Measurements from ENCODE around the gene MAP1LC3B2.

MAP1LC3B2 gene

DNA sequence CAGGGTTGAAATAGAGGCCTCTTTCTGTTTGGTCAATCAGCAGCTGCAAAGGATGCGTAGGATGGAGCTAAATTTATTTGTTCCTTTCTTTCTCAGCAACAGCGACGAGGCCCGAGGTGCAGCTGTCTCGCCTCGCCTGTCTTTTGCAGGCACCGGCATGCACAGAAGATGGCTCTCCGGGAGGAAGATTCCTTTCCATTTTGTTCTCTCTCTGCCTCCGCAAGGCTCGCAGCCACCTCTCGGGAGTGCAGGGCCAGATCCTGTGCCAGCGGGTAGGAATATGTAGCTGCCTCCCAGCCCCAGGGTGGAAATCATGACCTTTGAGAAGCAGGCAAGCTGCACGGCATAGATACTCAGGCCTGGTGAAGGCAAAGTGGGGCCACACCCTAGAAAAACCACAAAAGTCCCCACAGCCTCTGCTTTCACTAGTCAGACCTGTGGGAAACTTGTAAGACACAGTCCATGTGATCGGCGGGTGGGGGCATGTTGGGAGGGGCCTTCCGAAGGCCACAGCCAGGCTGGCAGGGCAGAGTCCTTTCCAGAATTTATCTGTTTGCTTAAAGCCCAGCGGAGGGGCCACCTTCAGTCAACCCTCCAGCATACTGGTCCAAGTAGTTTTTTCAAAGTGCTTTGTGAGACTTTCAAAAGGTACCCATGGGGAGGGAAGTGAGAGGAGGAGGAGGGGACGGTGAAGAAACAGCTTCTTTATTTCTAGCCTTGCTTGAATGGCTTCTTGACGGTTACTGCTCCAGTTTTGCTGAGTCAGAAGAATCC, at the start of gene MAP1LC3B2:
Gene MAP1LC3B2 (plus strand): TSS at position 220 of the 774 bp plus-strand sequence. CDS start 16,562 bp downstream, outside the sequence.
- DNase-seq (ENCODE audit: low read depth): peak; percentile 67

DNA sequence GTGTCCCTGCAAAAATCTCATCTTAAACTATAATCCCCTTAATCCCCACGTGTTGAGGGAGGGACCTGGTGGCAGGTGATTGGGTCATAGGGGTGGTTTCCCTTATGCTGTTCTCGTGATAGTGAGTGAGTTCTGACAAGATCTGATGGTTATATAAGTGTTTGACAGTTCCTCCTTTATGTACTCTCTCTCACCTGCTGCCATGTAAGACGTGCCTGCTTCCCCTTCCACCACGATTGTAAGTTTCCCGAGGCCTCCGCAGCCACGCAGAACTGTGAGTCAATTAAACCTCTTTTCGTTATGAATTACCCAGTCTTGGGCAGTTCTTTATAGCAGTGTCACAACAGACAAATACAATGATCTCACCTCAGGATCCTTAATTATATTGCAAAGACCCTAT, 45.2 kb upstream of the MAP1LC3B2 start:
- no peak for DNase-seq (ENCODE audit: low read depth)

DNA sequence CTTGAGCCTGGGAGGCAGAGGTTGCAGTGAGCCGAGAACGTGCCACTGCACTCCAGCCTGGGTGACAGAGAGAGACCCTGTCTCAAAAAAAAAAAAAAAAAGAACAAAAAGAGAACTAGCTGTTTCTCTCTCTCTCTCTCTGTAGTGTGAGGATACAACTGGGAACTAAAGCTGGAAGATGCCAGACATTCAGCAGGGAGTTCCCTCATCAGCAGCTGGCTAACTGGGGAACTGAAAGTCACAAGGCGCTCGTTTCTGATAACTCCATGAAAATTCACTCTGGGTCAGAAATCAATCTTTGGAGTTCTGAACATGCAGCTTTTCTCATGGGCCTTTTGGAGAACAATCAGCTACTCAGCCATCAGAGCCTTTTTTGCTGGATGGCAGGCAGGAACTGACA, 43.5 kb upstream of the MAP1LC3B2 start:
- no peak for DNase-seq (ENCODE audit: low read depth)

DNA sequence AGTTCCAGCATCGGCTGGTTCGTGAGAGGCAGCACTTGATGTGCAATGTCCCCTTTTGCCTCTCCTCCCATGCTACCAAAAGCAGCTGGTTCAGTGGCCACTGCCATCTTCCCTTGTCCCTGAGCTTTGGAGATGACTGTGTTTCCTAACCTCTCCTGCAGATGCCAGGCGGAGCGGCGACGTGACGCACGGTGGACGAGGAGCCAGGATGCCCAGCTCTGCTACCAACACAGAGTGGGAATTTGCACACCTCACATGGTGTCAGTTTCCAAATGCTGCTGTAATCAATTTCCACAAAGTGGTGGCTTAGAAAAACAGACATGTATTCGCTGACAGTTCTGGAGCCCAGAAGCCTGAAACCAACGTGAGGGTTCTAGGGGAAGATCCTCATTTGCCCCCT, 42.5 kb upstream of the MAP1LC3B2 start:
- DNase-seq (ENCODE audit: low read depth): no peak

DNA sequence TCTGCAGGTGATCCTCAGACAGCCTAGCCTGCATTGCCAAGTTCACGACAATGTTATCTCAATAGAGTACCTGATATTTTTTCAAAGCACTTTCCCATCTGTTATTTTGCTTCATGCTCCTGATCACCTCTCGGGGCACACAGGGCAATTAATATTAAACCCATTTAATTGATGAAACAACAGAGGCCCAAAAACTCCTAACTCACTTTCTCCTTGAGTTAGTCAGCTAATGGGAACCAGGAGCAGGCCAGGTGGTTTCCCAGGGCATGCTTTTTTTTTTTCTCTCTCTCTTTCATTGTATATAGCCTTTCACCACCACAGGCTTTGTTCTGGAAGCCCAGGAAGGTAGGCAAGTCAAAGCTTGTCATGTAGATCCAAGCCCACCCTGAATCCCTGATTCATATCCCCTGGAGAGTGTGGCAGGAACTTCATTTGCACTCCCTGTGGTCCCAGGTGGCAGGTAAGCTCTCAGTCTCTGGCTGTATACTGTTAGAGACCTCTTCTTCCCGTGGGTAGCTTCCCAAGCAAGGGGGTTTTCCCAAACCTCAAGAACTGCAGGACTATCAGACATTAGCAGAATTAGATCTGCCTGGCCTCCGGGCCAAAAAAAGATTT, 41.6 kb upstream of the MAP1LC3B2 start:
- no peak for DNase-seq (ENCODE audit: low read depth)

DNA sequence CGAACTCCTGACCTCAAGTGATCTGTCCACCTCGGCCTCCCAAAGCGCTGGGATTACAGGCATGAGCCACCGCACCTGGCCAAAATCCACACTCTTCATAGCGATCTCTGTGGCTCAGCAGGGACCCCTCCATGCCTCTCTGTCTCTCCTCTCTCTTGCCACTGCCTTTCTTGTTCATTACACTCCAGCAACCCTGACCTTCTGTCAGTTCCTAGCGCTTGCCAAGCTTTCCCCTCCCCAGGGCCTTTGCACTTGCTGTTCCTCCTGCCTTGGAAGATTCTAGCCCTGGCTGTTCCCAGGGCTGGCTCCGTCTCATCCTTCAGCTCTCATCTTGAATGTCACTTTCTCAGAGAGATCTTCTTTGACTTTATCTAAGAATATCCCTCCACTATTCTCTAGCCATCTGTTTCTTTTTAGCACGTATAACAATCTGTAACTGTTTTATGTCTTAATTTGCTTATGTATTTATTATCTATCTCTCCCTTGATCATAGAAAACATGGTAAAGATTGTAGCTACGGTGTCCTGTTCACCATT, 38.9 kb upstream of the MAP1LC3B2 start:
- DNase-seq (ENCODE audit: low read depth): no peak

DNA sequence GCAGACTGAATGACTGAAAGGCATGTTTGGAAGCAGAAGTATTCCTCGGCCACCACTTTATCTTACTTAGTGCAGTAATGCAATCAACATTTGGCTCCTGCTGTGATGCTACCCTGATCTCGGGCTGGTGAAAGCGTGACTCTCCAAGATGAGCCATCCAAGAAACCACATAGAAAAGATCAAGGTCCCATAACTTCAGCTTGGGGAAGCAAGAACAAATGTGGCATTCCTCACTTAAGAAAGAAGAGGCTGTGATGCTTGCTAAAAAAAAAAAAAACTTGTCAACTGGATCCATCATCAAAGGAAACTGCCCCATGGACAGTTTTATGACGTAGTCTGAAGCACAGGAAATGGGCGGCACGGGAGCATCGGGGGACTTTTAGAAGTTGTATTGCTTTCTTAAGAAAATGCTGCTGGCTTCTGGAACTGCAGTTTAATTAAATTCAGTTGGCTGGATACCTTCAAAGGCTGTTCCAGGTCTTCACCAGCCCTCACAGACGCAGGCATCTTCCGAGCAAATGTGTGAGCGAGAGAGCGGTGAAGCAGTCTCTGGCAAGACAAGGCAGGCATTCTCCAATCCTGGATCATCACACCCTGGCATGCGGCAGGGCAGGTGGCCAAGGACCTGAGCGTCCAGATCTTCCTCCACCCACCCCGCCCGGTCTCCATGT, 38.2 kb upstream of the MAP1LC3B2 start:
- peak; percentile 74 for DNase-seq (ENCODE audit: low read depth)

DNA sequence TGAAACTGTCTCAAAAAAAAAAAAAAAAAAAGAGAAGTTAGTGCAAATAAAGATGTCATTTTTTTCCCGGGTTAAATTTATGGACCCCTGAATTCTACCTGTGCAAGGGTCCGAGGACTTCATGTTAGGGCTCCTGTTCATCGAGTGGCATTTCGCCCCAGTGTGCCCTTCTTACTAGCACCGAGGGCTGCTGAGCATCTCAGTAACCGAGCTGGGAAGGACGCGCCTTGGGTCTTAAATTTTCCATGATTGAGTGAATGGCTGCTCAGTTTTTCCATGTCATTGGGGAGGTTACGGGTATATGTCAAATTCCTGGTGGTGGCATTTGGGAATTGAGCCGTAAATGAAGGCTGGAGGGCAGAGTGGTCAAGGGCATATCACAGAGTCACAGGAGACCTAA, 34.9 kb upstream of the MAP1LC3B2 start:
- DNase-seq (ENCODE audit: low read depth): no peak

DNA sequence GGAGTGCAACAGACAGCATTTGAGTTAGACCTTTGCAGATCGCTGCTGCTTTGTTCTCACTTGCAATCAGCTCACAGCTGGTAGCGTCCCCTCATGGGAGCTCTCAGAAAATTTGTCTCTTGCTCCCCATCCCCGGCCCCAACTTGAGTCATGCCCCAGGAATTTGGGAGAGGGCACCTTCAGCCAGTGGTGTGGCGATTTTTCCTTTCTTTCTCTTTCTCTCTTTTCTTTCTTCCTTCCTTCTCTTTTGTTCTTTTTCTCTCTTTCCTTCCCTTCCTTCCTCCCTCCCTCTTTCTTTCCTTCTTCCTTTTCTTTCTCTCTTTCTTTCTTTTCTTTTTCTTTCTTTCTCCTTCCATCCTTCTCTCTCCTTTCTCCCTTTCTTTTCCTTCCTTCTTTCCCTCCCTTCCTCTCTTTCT, 34.2 kb upstream of the MAP1LC3B2 start:
- no peak for DNase-seq (ENCODE audit: low read depth)

DNA sequence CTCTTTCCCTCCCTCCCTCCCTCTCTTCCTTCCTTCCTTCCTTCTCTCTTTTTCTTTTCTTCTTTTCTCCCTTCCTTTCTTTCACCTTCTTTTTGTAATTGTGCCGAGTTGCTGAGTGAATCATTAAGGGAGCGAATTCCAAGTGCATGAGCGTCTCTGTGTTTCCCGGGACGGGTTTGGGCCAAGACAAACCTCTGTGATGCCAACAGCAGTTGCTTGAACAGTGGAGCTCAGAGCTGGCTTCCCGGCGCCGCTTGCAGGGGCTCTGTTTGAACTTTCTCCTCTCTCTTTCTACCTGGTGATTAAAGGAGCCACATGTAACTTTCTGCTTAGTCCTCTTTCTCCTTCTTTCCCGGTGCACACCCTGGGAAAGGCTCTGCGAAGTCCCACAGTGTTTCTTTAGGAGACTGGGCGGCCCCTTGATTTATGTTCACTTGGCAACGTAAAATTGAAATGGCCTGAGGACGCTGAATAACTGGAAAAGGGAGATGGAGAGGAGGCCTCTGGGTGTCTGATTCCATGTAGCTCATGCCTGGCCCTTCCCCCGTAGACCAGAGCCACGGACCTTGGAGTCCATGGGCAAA, 33.7 kb upstream of the MAP1LC3B2 start:
- DNase-seq (ENCODE audit: low read depth): peak; percentile 90

DNA sequence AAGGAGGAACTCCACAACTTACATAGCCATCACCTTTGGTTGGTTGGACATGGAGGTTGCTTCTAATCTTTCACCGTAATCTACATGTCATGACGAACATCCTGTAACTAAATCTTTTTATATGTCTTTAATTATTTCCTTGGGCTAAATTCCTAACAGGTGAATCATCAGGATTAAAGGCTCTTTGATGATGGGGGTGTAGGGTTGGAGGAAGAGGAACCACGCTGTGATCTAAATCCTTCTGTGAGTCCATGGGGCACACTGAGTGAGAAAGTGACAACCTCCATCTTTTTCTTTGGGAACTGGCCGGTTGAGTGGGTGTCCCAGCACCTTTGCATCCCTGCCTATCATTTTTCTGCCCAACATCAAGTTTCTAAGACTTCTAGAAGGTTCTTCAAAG, 31.1 kb upstream of the MAP1LC3B2 start:
- no peak for DNase-seq (ENCODE audit: low read depth)

DNA sequence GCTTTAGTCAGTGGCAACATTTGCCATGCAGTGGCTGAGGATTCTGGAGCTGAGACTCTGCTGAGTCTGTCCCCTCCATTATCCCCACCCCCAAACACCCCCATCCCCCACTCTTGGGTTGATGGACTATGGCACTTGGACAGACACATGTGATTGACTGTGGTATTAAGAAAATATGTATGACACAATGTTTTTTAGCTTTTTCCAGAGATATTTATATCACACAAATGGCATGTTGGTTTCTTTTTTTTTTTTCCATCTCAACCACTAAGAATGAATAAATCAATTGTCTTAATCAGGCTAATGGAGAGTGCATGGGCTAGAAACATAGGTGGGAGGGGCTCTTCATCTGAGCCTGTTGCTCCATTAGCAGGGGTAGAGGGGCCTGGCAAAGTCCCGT, 30.7 kb upstream of the MAP1LC3B2 start:
- DNase-seq (ENCODE audit: low read depth): no peak

DNA sequence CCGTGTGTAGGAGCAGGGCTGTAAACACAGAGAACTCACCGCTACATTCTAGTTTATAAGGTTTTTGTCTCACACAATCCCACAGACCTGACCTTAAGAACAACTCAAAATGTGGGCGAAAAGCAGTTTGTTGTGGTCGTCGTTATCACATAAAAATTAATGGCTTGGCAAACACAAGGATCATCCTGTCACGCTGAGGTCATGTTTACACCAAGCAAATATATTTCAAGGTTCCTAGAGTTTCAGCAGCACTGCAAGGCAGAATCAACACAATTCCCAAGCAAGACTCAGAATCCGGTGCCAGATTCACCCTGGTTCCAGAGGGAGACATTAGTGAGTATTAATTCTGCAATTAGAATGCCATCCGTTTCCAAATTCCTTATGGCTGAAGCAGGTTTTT, 30.1 kb upstream of the MAP1LC3B2 start:
- DNase-seq (ENCODE audit: low read depth): peak; percentile 62

DNA sequence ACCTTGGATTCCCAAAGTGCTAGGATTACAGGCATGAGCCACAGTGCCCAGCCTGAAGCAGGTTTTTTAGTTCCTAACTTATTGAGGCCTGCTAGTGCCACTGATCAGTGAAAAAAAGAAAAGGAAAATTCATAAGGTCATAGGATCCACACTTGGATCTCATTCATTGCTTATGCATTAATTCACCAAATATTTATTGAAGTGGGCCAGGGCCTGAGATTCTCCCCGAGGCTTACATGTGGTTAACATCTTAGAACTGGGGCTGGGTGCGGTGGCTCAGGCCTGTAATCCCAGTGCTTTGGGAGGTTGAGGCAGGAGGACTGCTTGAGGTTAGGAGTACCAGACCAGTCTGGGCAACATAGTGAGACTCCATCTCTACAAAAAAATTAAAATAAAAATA, 29.5 kb upstream of the MAP1LC3B2 start:
- no peak for DNase-seq (ENCODE audit: low read depth)

DNA sequence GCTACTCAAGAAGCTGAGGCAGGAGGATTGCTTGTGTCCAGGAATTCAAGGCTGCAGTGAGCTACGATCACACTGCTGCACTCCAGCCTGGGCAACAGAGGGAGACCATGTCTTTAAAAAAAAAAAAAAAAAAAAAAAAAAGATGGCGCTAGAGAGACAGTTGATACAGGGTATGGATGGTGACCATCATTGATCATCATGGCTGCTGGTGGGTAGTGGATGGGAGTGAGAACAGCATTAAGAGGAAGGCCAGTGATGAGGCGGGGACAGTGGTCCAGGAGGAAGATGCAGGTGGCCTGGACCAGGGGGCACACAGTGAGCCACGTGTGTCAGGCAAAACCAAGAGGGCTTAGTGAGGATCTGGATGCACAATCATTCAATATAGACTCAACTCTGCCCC, 26.8 kb upstream of the MAP1LC3B2 start:
- no peak for DNase-seq (ENCODE audit: low read depth)

DNA sequence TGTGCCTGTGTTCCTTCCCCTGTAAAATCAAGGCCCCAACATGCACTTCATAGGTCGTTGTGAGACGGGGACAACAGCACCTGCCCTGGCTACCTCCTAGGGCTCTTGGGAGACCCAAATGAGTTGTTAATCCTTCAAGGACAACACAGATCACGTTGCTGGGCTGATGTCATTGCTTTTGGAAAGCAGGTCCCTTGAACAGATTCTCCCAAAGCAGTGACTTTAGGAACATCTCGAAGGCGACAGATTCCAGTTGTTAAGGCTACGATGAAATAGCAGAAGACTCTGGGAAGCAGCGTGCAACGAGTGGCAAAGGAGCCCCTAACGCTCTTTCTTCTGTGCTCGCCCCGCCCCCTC, 26.2 kb upstream of the MAP1LC3B2 start:
- DNase-seq (ENCODE audit: low read depth): no peak

DNA sequence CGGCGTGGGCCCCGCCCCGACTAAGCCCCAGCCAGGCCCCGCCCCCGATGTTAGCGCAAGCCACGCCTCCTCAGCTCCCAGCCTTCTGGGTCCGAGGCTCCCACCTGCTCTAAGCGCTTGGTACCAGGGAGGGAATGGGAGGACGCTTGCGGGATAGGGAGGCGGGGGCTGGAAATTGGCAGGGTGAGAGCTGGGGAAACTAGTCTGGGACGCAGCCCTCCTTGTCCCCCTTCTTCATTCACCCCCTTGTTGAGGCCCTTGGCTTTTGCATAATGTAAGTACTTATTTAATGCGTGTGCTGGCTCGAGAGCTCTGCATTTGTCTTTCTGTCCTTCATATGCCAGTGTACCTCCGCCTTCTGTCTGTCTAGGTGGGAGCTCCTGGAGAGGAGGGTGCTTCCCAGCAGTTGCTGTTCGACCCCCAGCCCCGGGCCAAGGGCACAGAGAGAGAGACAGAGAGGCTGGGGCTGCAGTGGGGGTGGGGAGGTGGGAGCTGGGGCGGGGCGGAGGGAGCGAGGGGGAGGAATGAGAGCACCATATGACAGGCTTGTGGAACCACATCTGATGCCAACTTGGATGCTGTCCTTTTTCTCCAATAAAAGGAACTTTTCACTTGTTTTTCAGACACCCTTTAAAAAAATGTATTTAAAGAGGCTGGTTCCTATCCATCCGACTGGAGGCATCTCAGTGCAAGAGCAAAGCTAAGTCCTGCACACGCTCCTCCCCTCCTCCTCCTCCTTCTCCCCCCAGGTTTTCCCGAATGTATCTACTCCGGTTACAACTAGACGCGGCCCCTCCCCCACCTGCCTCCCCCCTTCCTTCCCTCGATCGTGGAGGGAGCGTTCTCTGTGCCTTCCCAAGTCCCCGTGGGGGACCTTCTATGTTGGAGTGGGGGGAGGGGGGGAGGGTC, 25.6 kb upstream of the MAP1LC3B2 start:
- DNase-seq (ENCODE audit: low read depth): no peak

DNA sequence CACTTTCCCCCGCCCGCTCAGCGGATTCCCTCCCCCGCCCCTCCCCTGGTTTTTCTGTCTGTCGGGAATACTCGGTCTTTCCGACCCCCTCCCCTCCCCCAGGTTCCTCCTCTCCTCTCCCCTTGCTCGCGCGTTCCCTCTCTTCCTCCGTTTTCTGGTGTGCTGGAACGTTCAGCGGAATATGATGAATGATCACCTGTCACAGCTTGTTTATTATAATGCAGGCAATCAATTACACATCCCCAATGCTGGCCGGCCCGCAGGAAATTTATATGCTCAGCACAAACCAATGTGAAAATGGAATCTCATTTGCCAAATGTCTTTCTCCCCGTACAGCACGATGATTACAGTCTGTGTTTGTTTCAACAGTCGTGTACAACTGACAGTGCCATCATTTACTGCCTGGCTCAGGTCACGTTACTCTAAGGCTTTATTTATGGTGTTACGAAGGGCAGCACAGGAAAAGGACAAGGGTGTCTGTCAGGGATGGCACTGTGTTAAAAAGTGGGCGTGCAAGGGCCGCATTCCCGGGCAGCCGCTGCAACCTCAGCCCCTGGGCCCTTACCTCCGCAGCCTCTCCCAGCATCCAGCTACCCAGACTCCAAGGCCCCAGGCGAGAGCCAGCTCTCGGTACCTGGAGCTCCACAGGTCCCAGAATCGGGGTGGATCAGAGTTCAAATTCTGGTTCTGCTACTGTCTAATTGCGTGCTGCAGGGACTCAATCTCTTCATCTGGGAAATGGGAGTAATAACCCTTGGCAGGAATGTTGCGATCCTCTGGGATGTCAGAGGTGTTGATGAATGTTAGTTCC, 24.7 kb upstream of the MAP1LC3B2 start:
- DNase-seq (ENCODE audit: low read depth): no peak

DNA sequence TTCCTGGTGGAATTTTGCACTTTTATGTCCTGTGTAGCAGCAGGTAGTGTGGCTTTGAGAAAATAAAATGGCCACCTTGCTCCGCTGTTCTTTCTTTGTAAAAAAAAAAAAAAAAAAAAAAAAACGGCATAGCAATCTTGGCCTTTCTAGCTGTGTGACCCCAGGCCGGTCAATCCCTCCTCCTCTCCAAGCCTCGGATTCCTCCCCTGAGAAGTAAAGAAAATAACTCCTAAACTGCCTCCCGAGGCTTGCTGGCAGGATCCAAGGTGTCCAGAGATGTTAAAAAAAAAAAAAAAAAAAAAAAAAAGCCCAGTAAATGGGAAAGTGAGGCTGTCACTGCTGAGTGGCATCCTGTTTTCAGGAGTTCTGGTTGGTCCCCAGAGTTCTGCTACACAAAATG, 23.9 kb upstream of the MAP1LC3B2 start:
- no peak for DNase-seq (ENCODE audit: low read depth)

DNA sequence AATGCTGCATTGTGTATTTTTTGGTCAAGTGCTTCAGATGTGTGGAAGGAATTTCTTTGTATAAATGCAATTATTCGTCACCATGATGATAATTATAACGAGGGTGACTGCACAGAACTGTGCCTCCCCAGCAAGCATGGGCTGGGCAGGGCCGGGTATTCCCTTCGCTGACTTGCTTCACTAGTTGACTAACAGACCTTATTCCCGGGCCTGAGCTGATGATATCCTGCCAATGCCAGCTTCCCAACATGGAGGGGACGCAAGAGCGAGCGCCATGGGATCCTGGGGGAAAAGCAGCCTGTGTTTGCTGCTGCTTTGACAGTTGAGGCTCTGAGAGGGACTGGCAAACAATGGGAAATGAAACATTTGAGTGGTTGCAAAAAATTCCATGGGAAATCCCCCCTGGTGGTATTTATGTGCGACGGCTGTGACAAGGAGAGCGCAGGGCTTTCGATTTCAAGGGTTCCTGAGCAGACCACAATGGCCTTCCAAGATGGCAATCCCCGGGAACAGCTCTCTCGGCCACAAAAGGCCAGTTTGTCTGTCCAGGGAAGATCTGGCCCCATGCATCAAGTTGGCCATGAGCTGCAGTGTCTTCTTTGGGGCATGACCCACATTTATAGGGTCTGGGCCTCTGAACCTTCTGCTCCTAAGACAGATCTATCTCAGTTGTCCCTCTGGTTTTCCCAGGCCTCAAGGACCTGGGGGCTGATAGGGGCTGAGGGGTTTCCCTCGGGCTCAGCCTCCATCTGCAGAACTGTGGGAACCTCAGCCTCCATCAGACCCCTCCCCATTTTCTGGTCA, 21.9 kb upstream of the MAP1LC3B2 start:
- no peak for DNase-seq (ENCODE audit: low read depth)

Measured in GM04504 (cell line).